OCI-LY3 (cell line): ENCODE measurements around the gene GRAMD1C.

Experiments
- H2AFZ ChIP-seq: fragments of 200-600, 300-600 bp; shearing (Covaris generic); 2 replicates; pipeline ENCODE4 v1.6.0; 2014; ENCODE audit warnings: antibody characterized with exemption, low read depth, low read length
- H3K27ac ChIP-seq: fragments of 200-600, 300-600 bp; sonication (generic); 2 replicates; pipeline ENCODE4 v1.5.1; 2014; ENCODE audit warnings: mild to moderate bottlenecking, low read length, moderate library complexity, mixed read lengths
- H3K27me3 ChIP-seq: fragments of 200-600, 300-600 bp; sonication (generic); 2 replicates; pipeline ENCODE4 v1.6.1; 2014; ENCODE audit warnings: low read depth, low read length, mixed read lengths
- H3K36me3 ChIP-seq: fragments of 200-600, 300-600 bp; sonication (generic); replicated peaks from 2 replicates; pipeline ENCODE3; 2014; ENCODE audit warnings: low read depth, low read length, mixed read lengths
- H3K4me1 ChIP-seq: fragments of 300-600, 200-600 bp; sonication (generic); 2 replicates; pipeline ENCODE4 v1.6.1; 2014; ENCODE audit warnings: low read length, mixed read lengths
- H3K4me2 ChIP-seq: fragments of 200-600, 300-600 bp; sonication (generic); 2 replicates; pipeline ENCODE4 v1.6.1; 2014; ENCODE audit warnings: low read length, mixed read lengths
- H3K4me3 ChIP-seq: fragments of 300-600, 200-600 bp; sonication (generic); 2 replicates; pipeline ENCODE4 v1.5.1; 2014; ENCODE audit warnings: antibody characterized with exemption, mild to moderate bottlenecking, low read length, moderate library complexity
- H3K79me2 ChIP-seq: fragments of 300-600, 200-600 bp; shearing (Covaris generic); 2 replicates; pipeline ENCODE4 v1.6.1; 2014; ENCODE audit warnings: mild to moderate bottlenecking, low read length, mixed read lengths
- H3K9ac ChIP-seq: fragments of 300-600, 200-600 bp; shearing (Covaris generic); 2 replicates; pipeline ENCODE4 v1.6.0; 2014; ENCODE audit warnings: mild to moderate bottlenecking, low read length, moderate library complexity
- H3K9me3 ChIP-seq: fragments of 200-600, 300-600 bp; shearing (Covaris generic); 2 replicates; pipeline ENCODE4 v1.6.1; 2014; ENCODE audit warnings: low read length, mixed read lengths; ENCODE audit not compliant: insufficient read depth
- H4K20me1 ChIP-seq: fragments of 200-600, 300-600 bp; sonication (generic); 2 replicates; pipeline ENCODE4 v1.6.1; 2016; ENCODE audit warnings: low read length, mixed read lengths; ENCODE audit not compliant: insufficient read depth
- EZH2phosphoT487 ChIP-seq: fragments of 200-600 bp; shearing (Covaris generic); IDR thresholded peaks from 2 replicates; pipeline ENCODE4 v1.6.1; 2018; ENCODE audit warnings: antibody characterized with exemption, mixed run types, low read depth
- TF ChIP-seq, protein P1 (sequence below): fragments of 200-600, 300-600 bp; sonication (generic); IDR thresholded peaks from 2 replicates; pipeline ENCODE4 v1.5.1; 2014; ENCODE audit warnings: antibody characterized with exemption, low read length, low read depth

GRAMD1C gene

DNA sequence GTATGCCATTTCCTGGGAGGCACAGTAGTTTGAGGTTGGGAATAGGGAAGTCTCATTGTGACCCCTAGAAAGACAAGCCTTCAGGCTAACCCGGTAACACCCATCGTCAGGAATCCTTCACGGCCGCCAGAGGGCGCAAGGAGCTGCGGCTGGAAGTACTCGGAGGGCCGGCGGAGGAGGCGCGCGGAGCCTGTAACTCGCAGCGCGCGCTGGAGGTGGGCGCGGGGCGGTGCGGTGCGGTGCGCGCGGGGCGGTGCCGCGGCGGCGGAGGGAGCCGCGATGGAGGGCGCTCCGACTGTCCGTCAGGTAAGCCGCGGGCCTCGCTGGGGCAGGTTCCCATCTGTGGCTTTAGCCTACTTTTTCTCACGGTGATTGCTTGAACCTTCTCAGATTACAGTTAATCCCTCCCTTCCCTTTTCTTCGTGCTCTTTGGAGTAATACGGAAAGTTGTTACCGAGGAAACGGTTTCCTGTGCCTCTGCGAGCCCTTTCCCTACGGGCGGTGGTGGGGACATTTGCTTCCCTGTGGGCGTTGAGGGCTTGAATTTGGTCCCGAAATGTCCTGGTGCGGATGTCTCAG lies at the start of gene GRAMD1C:
Gene GRAMD1C (plus strand): TSS at position 158 of the 579 bp plus-strand sequence. CDS start 122 bp downstream, at position 280.
- Histone ChIP-seq H3K4me3 (peak within 1 kb of the TSS; percentile 86), H3K27me3 (no peaks in the 10 kb centered on the region), H3K9me3 (no peaks in the 10 kb centered on the region), H3K4me2 (peak within 1 kb of the TSS; percentile 91), H2AFZ (peak within 1 kb of the TSS; percentile 97), H3K79me2 (no peaks in the 10 kb centered on the region), H3K27ac (no peak within 1 kb of the TSS), H3K9ac (peak within 1 kb of the TSS; percentile 69), H3K36me3 (no peaks in the 10 kb centered on the region), H3K4me1 (no peaks in the 10 kb centered on the region; the same call in 1 of the 2 replicates), H4K20me1 (no peaks in the 10 kb centered on the region)
- no peak for TF ChIP-seq EZH2phosphoT487
- TF ChIP-seq, protein P1, sequence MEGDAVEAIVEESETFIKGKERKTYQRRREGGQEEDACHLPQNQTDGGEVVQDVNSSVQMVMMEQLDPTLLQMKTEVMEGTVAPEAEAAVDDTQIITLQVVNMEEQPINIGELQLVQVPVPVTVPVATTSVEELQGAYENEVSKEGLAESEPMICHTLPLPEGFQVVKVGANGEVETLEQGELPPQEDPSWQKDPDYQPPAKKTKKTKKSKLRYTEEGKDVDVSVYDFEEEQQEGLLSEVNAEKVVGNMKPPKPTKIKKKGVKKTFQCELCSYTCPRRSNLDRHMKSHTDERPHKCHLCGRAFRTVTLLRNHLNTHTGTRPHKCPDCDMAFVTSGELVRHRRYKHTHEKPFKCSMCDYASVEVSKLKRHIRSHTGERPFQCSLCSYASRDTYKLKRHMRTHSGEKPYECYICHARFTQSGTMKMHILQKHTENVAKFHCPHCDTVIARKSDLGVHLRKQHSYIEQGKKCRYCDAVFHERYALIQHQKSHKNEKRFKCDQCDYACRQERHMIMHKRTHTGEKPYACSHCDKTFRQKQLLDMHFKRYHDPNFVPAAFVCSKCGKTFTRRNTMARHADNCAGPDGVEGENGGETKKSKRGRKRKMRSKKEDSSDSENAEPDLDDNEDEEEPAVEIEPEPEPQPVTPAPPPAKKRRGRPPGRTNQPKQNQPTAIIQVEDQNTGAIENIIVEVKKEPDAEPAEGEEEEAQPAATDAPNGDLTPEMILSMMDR = peak; percentile 82

DNA sequence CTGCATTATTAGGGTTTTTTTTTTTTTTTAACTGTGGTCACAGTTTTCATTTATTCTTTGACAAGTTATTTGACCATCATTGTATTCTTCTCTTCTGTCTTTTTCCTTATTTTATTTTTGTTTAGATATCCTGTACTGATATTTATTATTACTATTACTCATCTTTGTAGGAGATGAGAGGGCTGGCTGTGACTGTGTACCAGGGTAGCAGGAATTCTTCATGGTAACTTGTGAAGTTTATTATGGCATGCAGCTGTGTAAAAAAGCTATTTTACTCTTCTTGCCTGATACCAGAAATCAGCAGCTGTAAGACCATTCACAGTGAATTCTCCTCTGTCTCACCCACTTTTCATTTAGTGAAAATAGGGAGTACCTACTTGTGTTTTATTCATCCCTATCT lies 47.2 kb upstream of the GRAMD1C start:
- Histone ChIP-seq H3K36me3 (peaks cover 5% of the 10 kb centered on the region), H3K4me3 (no peak overlapping the region), H2AFZ (no peak overlapping the region), H3K79me2 (no peaks in the 10 kb centered on the region), H3K27ac (no peak overlapping the region), H3K9me3 (no peaks in the 10 kb centered on the region), H3K4me2 (no peak overlapping the region), H3K27me3 (no peaks in the 10 kb centered on the region), H3K9ac (no peak overlapping the region), H3K4me1 (peaks cover 10% of the 10 kb centered on the region), H4K20me1 (no peaks in the 10 kb centered on the region)
- TF ChIP-seq, protein P1 = no peak
- no peak for TF ChIP-seq EZH2phosphoT487

DNA sequence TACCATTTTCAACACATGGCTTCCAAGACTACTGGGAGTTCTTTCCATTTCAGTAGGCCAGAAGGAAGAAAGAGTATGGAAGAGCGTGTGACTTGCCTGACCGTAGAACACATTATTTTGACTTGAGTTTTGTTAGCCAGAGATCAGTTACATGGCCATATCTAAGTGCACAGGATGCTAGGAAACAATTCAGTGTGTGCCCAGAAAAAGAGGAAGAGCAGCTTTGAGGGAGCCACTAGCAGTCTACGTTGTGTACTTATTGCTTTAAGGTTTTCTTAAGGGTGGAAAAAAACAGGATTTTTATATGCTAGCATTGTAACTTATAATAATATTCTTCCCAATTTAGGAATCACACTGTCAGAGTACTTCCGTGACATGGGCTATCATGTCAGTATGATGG lies 44.1 kb upstream of the GRAMD1C start:
- Histone ChIP-seq H3K9me3 (no peaks in the 10 kb centered on the region), H3K4me1 (no peaks in the 10 kb centered on the region), H3K27me3 (no peaks in the 10 kb centered on the region), H2AFZ (no peak overlapping the region), H3K27ac (no peak overlapping the region), H4K20me1 (no peaks in the 10 kb centered on the region), H3K4me2 (no peak overlapping the region), H3K9ac (no peak overlapping the region), H3K4me3 (no peak overlapping the region), H3K36me3 (peaks cover 6% of the 10 kb centered on the region), H3K79me2 (no peaks in the 10 kb centered on the region)
- TF ChIP-seq, protein P1 = no peak
- no peak for TF ChIP-seq EZH2phosphoT487

DNA sequence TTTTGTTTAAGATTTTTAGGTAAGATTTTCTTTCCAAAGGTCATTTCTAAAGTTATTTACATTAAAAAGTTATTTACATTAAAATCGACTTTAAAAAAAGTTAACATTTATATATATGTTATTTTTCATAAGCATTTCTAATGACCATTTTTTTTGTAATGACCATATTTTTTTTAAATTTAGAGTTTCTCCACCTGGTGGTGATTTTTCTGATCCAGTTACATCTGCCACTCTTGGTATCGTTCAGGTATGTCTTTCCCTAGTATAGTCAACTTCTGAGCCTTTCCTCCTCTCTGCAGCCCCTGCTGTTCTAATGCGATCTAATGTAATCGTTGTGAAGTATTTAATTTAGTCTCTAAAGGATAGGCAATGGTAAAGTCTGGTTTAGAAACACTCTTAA lies 42.9 kb upstream of the GRAMD1C start:
- H2AFZ ChIP-seq = no peak overlapping the region
- TF ChIP-seq EZH2phosphoT487 = no peak
- TF ChIP-seq, protein P1 = no peak
- H3K4me1 ChIP-seq = no peaks in the 10 kb centered on the region
- no peak overlapping the region for H3K4me2 ChIP-seq
- H3K9me3 ChIP-seq = no peaks in the 10 kb centered on the region
- no peaks in the 10 kb centered on the region for H4K20me1 ChIP-seq
- H3K27me3 ChIP-seq = no peaks in the 10 kb centered on the region
- H3K27ac ChIP-seq = no peak overlapping the region
- peaks cover 6% of the 10 kb centered on the region for H3K36me3 ChIP-seq
- H3K4me3 ChIP-seq = no peak overlapping the region
- H3K9ac ChIP-seq = no peak overlapping the region
- no peaks in the 10 kb centered on the region for H3K79me2 ChIP-seq
